Measurements from ENCODE around the gene AJM1.

DNA sequence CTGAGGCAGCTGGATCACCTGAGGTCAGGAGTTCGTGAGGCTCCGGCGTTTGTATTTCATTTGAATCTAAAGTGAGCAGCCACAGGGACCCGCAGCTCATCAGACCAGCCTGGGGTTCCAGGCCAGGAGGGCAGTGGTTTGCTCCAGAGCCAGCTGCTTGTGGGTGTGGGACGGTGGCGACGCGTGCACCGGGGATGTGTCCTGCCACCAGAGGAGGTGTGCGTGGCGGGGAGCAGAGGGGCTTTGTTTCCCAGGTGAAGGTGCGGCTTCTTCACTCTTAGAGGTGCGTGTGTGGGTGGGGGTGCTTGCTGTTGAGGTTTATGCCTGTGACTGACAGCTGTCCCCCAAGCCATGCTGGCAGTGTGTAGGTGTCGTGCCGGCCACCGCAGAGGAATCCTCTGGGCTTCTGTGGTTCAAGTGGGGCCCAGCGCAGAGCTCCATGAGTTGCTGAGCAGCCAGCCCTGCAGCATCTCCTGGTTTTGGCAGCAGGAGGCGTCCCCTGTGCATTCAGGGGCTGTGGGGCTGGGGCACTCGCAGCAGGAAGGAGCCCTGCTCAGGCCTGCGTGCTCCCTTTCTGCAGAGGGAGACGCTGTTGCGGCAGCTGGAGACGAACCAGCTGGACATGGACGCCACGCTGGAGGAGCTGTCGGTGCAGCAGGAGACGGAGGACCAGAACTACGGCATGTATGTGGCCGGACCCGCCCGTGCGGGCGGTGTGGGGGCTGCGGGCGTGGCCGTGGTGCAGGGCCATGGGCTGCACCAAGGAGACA, 6.9 kb upstream of the AJM1 start:
- TF ChIP-seq, protein P1, sequence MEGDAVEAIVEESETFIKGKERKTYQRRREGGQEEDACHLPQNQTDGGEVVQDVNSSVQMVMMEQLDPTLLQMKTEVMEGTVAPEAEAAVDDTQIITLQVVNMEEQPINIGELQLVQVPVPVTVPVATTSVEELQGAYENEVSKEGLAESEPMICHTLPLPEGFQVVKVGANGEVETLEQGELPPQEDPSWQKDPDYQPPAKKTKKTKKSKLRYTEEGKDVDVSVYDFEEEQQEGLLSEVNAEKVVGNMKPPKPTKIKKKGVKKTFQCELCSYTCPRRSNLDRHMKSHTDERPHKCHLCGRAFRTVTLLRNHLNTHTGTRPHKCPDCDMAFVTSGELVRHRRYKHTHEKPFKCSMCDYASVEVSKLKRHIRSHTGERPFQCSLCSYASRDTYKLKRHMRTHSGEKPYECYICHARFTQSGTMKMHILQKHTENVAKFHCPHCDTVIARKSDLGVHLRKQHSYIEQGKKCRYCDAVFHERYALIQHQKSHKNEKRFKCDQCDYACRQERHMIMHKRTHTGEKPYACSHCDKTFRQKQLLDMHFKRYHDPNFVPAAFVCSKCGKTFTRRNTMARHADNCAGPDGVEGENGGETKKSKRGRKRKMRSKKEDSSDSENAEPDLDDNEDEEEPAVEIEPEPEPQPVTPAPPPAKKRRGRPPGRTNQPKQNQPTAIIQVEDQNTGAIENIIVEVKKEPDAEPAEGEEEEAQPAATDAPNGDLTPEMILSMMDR (IDR thresholded peaks at IDR 0.05; ENCODE audit: low read depth, low read length), result no peak
- TF ChIP-seq EZH2phosphoT487 (IDR thresholded peaks at IDR 0.05; ENCODE audit: low read depth), result no peak

All from OCI-LY3 (cell line).